H1 (cell line): ENCODE measurements around the gene GBP2. TPM values are rescaled to one million over a fixed set of nuclear protein-coding genes. Genes with fewer than 3 reads are reported as not detected.

ENCODE experiments used
- CTCF ChIA-PET: fragments of 300-600 bp; sonication (Branson Sonifier 250); formaldehyde crosslinking; loops from one replicate; lab custom pipeline; 2021; ENCODE audit not compliant: partially characterized antibody; lab: Charles Lee
- POLR2A ChIA-PET: fragments of 300-600 bp; sonication (Branson Sonifier 250); formaldehyde crosslinking; loops from one replicate; lab custom pipeline; 2021; ENCODE audit warnings: inconsistent platforms; ENCODE audit not compliant: partially characterized antibody; lab: Charles Lee
- DNase-seq, 2 experiments: peaks; one replicate each; pipeline versions ENCODE4 v3.0.0 to v3.0.0-alpha.2; 2010 to 2022; ENCODE audit warnings: low spot score in 2 of 2, low read depth in 1 of 2, mixed read lengths in 1 of 2
- FAIRE-seq: peaks from 2 replicates; lab custom pipeline; 2011; peaks lifted over from hg19 to GRCh38; lab: Jason Lieb, UNC
- H2AFZ ChIP-seq: 2 replicates; pipeline ENCODE4 v1.8.1; 2012; ENCODE audit warnings: low read length, inconsistent platforms
- H2AK5ac ChIP-seq: 2 replicates; pipeline ENCODE4 v1.6.1; 2013; ENCODE audit warnings: low read depth, low read length
- H2BK120ac ChIP-seq: replicated peaks from 2 replicates; pipeline ENCODE3; 2013; ENCODE audit warnings: low read depth, low read length, inconsistent platforms
- H2BK12ac ChIP-seq: 2 replicates; pipeline ENCODE4 v1.6.1; 2013; ENCODE audit warnings: low read depth, low read length
- H2BK15ac ChIP-seq: 2 replicates; pipeline ENCODE4 v1.6.1; 2013; ENCODE audit warnings: low read length
- H2BK20ac ChIP-seq: 2 replicates; pipeline ENCODE4 v1.6.1; 2013; ENCODE audit warnings: low read length
- H2BK5ac ChIP-seq: 2 replicates; pipeline ENCODE4 v1.6.1; 2013; ENCODE audit warnings: low read depth, low read length
- H3K14ac ChIP-seq: 2 replicates; pipeline ENCODE4 v1.6.1; 2013; ENCODE audit warnings: inconsistent platforms; ENCODE audit not compliant: insufficient read length
- H3K18ac ChIP-seq: 2 replicates; pipeline ENCODE4 v1.6.1; 2013; ENCODE audit warnings: low read length; ENCODE audit errors: extremely low read depth
- H3K23ac ChIP-seq: 2 replicates; pipeline ENCODE4 v1.6.1; 2013; ENCODE audit warnings: inconsistent platforms; ENCODE audit not compliant: insufficient read length
- H3K23me2 ChIP-seq: 2 replicates; pipeline ENCODE4 v1.6.1; 2013; ENCODE audit warnings: low read depth, low read length
- H3K27ac ChIP-seq: 2 replicates; pipeline ENCODE4 v1.6.1; 2011; ENCODE audit warnings: low read depth, low read length, inconsistent platforms
- H3K27me3 ChIP-seq, 4 experiments: replicated peaks in 1 of 4; 1 replicate in 1 of 4; 2 replicates in 3 of 4; pipeline versions ENCODE4 v1.6.1 to v1.8.1; 2011 to 2013; ENCODE audit warnings: low read length in 3 of 4, mild to moderate bottlenecking in 3 of 4, inconsistent platforms in 2 of 4, mixed read lengths in 2 of 4, moderate library complexity in 1 of 4; ENCODE audit not compliant: control insufficient read depth in 3 of 4, insufficient read depth in 3 of 4; ENCODE audit errors: extremely low read depth in 1 of 4
- H3K36me3 ChIP-seq, 4 experiments: 2 replicates each; pipeline versions ENCODE4 v1.6.1 to v1.8.1; 2011 to 2013; ENCODE audit warnings: mild to moderate bottlenecking in 4 of 4, low read length in 3 of 4, moderate library complexity in 2 of 4, control low read depth in 1 of 4, inconsistent platforms in 1 of 4; ENCODE audit not compliant: insufficient read depth in 4 of 4, control insufficient read depth in 2 of 4
- H3K4ac ChIP-seq: replicated peaks from 2 replicates; pipeline ENCODE3; 2013; ENCODE audit warnings: low read length, low read depth, mixed read lengths, inconsistent platforms; ENCODE audit not compliant: insufficient read length
- H3K4me1 ChIP-seq, 4 experiments: replicated peaks in 1 of 4; 1 replicate in 1 of 4; 2 replicates in 3 of 4; pipeline versions ENCODE4 v1.6.1 to v1.8.1; 2011 to 2013; ENCODE audit warnings: low read length in 3 of 4, inconsistent platforms in 2 of 4, mixed read lengths in 1 of 4; ENCODE audit not compliant: insufficient read depth in 4 of 4, control insufficient read depth in 3 of 4
- H3K4me2 ChIP-seq, 2 experiments: 2 replicates each; pipeline versions ENCODE4 v1.6.1 to v1.8.1; 2011 to 2013; ENCODE audit warnings: low read depth in 2 of 2, low read length in 2 of 2, control low read depth in 1 of 2, inconsistent platforms in 1 of 2, mild to moderate bottlenecking in 1 of 2; ENCODE audit not compliant: insufficient read depth in 1 of 2
- H3K4me3 ChIP-seq, 4 experiments: fragments of 200-600, 300-600 bp in 1 of 4; sonication (generic), shearing (Covaris generic), sonication (Bioruptor Twin) in 1 of 4; 2 replicates each; pipeline versions ENCODE4 v1.5.1 to v1.8.1; 2011 to 2016; ENCODE audit warnings: low read length in 4 of 4, low read depth in 3 of 4, control low read depth in 2 of 4, inconsistent platforms in 2 of 4, mild to moderate bottlenecking in 2 of 4, mixed read lengths in 1 of 4, moderate library complexity in 1 of 4; ENCODE audit not compliant: insufficient read depth in 2 of 4; ENCODE audit errors: extremely low read depth in 1 of 4
- H3K56ac ChIP-seq: replicated peaks from 2 replicates; pipeline ENCODE3; 2013; ENCODE audit warnings: low read depth, mild to moderate bottlenecking, mixed read lengths, low read length, inconsistent platforms; ENCODE audit not compliant: insufficient read length
- H3K79me1 ChIP-seq: 2 replicates; pipeline ENCODE4 v1.6.1; 2013; ENCODE audit warnings: low read depth, low read length, control low read depth
- H3K79me2 ChIP-seq, 2 experiments: 2 replicates each; pipeline versions ENCODE4 v1.6.1 to v1.8.1; 2012 to 2013; ENCODE audit warnings: low read length in 2 of 2, mild to moderate bottlenecking in 2 of 2, inconsistent platforms in 1 of 2; ENCODE audit not compliant: insufficient read depth in 2 of 2, control insufficient read depth in 1 of 2
- H3K9ac ChIP-seq, 4 experiments: replicated peaks in 1 of 4; 1 replicate in 1 of 4; 2 replicates in 3 of 4; pipeline versions ENCODE4 v1.6.1 to v1.8.1; 2011 to 2013; ENCODE audit warnings: low read depth in 3 of 4, low read length in 3 of 4, control low read depth in 2 of 4, mild to moderate bottlenecking in 2 of 4, moderate library complexity in 2 of 4, inconsistent platforms in 1 of 4; ENCODE audit errors: extremely low read depth in 1 of 4
- H3K9me3 ChIP-seq, 2 experiments: 2 replicates each; pipeline versions ENCODE4 v1.6.1 to v1.8.1; 2012 to 2013; ENCODE audit warnings: mild to moderate bottlenecking in 2 of 2, moderate library complexity in 2 of 2, control low read depth in 1 of 2, inconsistent platforms in 1 of 2, low read depth in 1 of 2, low read length in 1 of 2, mixed read lengths in 1 of 2; ENCODE audit not compliant: insufficient read depth in 2 of 2
- H4K20me1 ChIP-seq, 2 experiments: replicated peaks in 1 of 2; 2 replicates each; pipeline versions ENCODE3 to v1.8.1; 2011 to 2013; ENCODE audit warnings: inconsistent platforms in 2 of 2, low read length in 2 of 2, mild to moderate bottlenecking in 1 of 2; ENCODE audit not compliant: insufficient read depth in 2 of 2, control insufficient read depth in 1 of 2
- H4K5ac ChIP-seq: 2 replicates; pipeline ENCODE4 v1.6.1; 2013; ENCODE audit warnings: low read length, low read depth, mixed read lengths, inconsistent platforms; ENCODE audit not compliant: insufficient read length
- H4K8ac ChIP-seq: 2 replicates; pipeline ENCODE4 v1.8.0; 2013; ENCODE audit warnings: mild to moderate bottlenecking, moderate library complexity, low read length, inconsistent platforms; ENCODE audit not compliant: insufficient read depth; ENCODE audit errors: extremely low read depth
- H4K91ac ChIP-seq: replicated peaks from 2 replicates; pipeline ENCODE3; 2013; ENCODE audit warnings: low read length, mixed read lengths, inconsistent platforms; ENCODE audit not compliant: insufficient read length
- GTF2F1 ChIP-seq: IDR thresholded peaks from 2 replicates; pipeline ENCODE4 v1.6.1; 2012; ENCODE audit warnings: low read depth, low read length, improper control_type of control experiment, borderline replicate concordance
- HDAC2 ChIP-seq, 2 experiments: fragments of 300-600 bp in 1 of 2; sonication (generic) in 1 of 2; IDR thresholded peaks; 2 replicates each; pipeline ENCODE4 v1.6.1; 2011 to 2012; ENCODE audit warnings: low read depth in 2 of 2, low read length in 2 of 2, mild to moderate bottlenecking in 2 of 2, moderate library complexity in 2 of 2, borderline replicate concordance in 1 of 2, inconsistent platforms in 1 of 2
- HDAC6 ChIP-seq: IDR thresholded peaks from one replicate; pipeline ENCODE4 v1.7.1; 2012; ENCODE audit warnings: low read depth, mild to moderate bottlenecking, inconsistent platforms, low read length, moderate library complexity
- MAFK ChIP-seq: IDR thresholded peaks from 2 replicates; pipeline ENCODE4 v1.6.1; 2012; ENCODE audit warnings: low read depth, mild to moderate bottlenecking, improper control_type of control experiment, low read length
- NANOG ChIP-seq: IDR thresholded peaks from 2 replicates; pipeline ENCODE4 v1.6.1; 2011; ENCODE audit warnings: low read length, low read depth, mild to moderate bottlenecking, inconsistent platforms; ENCODE audit not compliant: insufficient read depth, poor library complexity, severe bottlenecking
- RNF2 ChIP-seq: fragments of 200-900, 300-1000 bp; sonication (generic); IDR thresholded peaks from 2 replicates; pipeline ENCODE4 v1.7.1; 2016; ENCODE audit warnings: borderline replicate concordance, low read depth, mild to moderate bottlenecking, antibody characterized with exemption, low read length; ENCODE audit not compliant: poor library complexity, severe bottlenecking; ENCODE audit errors: missing control alignments
- TCF12 ChIP-seq: IDR thresholded peaks from 2 replicates; pipeline ENCODE4 v1.6.1; 2011; ENCODE audit warnings: low read depth, mild to moderate bottlenecking, low read length
- WGBS, 2 experiments: shearing (Covaris generic) in 1 of 2; methylation state at CpG; one replicate each; pipeline versions ENCODE4 v1.1.6 to v1.1.7; 2013 to 2015; ENCODE audit warnings: low lambda C conversion rate in 2 of 2, mixed read lengths in 2 of 2, inconsistent platforms in 1 of 2, low coverage in 1 of 2, missing lambda C conversion rate in 1 of 2; ENCODE audit not compliant: insufficient replicate concordance in 2 of 2, insufficient coverage in 1 of 2, insufficient read length in 1 of 2; ENCODE audit errors: extremely low coverage in 1 of 2, missing lambda C conversion rate in 1 of 2; 5-methylcytosine and 5-hydroxymethylcytosine counted together
- polyA plus RNA-seq, 7 experiments: library from polyadenylated mRNA; depleted of rRNA in 3 of 7; stranded (reverse) in 5 of 7; unstranded in 2 of 7; fragments of >200 nt in 5 of 7; fragments of 200-250 nt in 2 of 7; gene quantifications; 1 replicate in 5 of 7; 2 replicates in 1 of 7; 4 replicates in 1 of 7; pipeline versions ENCODE4 v1.2.1 to v1.2.3, GENCODE V29; 2011 to 2013; ENCODE audit warnings: missing spikeins in 2 of 7, mixed read lengths in 2 of 7
- total RNA-seq: library from RNA; stranded (reverse); fragmentation: NEBNext Ultra II Directional; extraction: Animal tissue kit (Norgen Biotek cat#: 25700); gene quantifications from 2 replicates; pipeline ENCODE4 v1.2.1, GENCODE V29; 2021
- TF ChIP-seq, protein P1 (sequence below): IDR thresholded peaks from 2 replicates; pipeline ENCODE4 v1.6.1; 2011; ENCODE audit warnings: low read length, improper control_type of control experiment

The GBP2 gene
- total and polyA plus RNA-seq, 2 of the 8 experiments (the other 6 are each of a cell fraction or from before 2014, with no cell fraction given), result not detected

DNA sequence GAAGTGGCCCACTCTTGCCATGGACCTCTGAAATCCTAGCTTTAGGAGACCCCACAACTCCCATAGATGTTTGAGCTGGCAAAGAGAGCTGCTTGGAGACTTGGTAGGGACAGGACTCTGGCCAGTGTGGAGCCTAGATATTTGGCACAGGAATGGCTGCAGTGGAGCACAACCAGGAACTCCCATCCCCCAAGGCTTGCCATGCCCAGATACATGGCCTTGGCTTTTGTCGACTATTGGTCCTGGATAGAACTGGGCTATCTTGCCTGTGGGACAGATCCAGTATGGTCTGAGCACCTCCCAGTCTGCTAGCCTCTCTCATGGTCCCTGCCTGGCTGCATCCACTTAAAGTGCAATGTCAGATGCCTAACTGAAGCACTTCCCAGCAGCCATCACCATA lies 7.8 kb upstream of the GBP2 start:
- no peak overlapping the region for H2BK15ac ChIP-seq
- no peak overlapping the region for H2AK5ac ChIP-seq
- no peak overlapping the region for H4K5ac ChIP-seq
- no peak overlapping the region for H2BK20ac ChIP-seq
- H4K20me1 ChIP-seq, result no peaks in the 10 kb centered on the region
- no peaks in the 10 kb centered on the region for H3K27me3 ChIP-seq
- H3K79me2 ChIP-seq, result no peaks in the 10 kb centered on the region
- 93% methylated on average over 1 of the region's 1 CpG; no CpG with 5 or more reads in 1 of the 2 experiments for WGBS, 2 experiments
- no peak overlapping the region for H2BK120ac ChIP-seq
- H3K18ac ChIP-seq, result no peak overlapping the region
- no peak overlapping the region for H2BK12ac ChIP-seq
- no peaks in the 10 kb centered on the region for H3K79me1 ChIP-seq
- no peak overlapping the region for H3K4me3 ChIP-seq
- H2BK5ac ChIP-seq, result no peak overlapping the region
- H2AFZ ChIP-seq, result no peak overlapping the region
- DNase-seq (no peak), FAIRE-seq (no peak)
- 0 out of 7 replicates have a peak overlapping the region, but pooled peaks of 1 of the 4 experiments have one; percentile 10 for H3K9ac ChIP-seq
- H3K4me1 ChIP-seq, result no peaks in the 10 kb centered on the region
- ChIA-PET POLR2A (no interaction called here), CTCF (interaction anchor here (0.7 to 1.5 kb wide), 3 partner anchors 10 to 126 kb away, joined by 3 read pairs; no protein-coding TSS in a partner anchor)
- H4K91ac ChIP-seq, result no peak overlapping the region
- no peak overlapping the region for H3K27ac ChIP-seq
- no peak overlapping the region for H3K4me2 ChIP-seq
- H3K4ac ChIP-seq, result no peak overlapping the region
- no peak overlapping the region for H3K56ac ChIP-seq
- no peaks in the 10 kb centered on the region for H3K23me2 ChIP-seq
- H3K14ac ChIP-seq, result no peak overlapping the region
- H3K23ac ChIP-seq, result no peak overlapping the region
- 0 out of 4 replicates have a peak, but pooled peaks cover 0 to 3% of the 10 kb centered on the region in 2 experiments for H3K9me3 ChIP-seq
- peak overlapping the region; percentile 57; the same call in 1 of the 2 replicates for H4K8ac ChIP-seq
- TF ChIP-seq HDAC2 (IDR thresholded peaks at IDR 0.05; ENCODE audit: borderline replicate concordance in 1 of 2, low read depth in 2 of 2, low read length in 2 of 2) (no peak), NANOG (no peak), RNF2 (no peak), MAFK (no peak), HDAC6 (no peak), TCF12 (no peak), GTF2F1 (no peak)
- TF ChIP-seq, protein P1, sequence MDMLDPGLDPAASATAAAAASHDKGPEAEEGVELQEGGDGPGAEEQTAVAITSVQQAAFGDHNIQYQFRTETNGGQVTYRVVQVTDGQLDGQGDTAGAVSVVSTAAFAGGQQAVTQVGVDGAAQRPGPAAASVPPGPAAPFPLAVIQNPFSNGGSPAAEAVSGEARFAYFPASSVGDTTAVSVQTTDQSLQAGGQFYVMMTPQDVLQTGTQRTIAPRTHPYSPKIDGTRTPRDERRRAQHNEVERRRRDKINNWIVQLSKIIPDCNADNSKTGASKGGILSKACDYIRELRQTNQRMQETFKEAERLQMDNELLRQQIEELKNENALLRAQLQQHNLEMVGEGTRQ, result no peak
- no peaks in the 10 kb centered on the region for H3K36me3 ChIP-seq
